ENCODE measurements around the gene CNTNAP5. TPM values are rescaled to one million over a fixed set of nuclear protein-coding genes. Genes with fewer than 3 reads are reported as not detected.

The CNTNAP5 gene
- total and polyA plus RNA-seq, 9 of the 15 experiments (the other 6 are each of a cell fraction or from before 2014, with no cell fraction given) = not detected

- no TSS peak for BruUV-seq (replicated peaks)
- POLR2A ChIA-PET = interaction anchor here (0.6 kb wide), 1 partner anchor 169 kb away, joined by 4 read pairs; no protein-coding TSS in a partner anchor
- Histone ChIP-seq H3K27me3 (ENCODE audit: control insufficient read depth in 2 of 2, insufficient read depth in 2 of 2, low read length in 2 of 2) (no peaks in the 10 kb centered on the region), H3K4me2 (ENCODE audit: insufficient read depth, low read length) (no peak overlapping the region), H3K4me3 (no peak overlapping the region), H4K20me1 (replicated peaks; ENCODE audit: control insufficient read depth, insufficient read depth, low read length) (no peaks in the 10 kb centered on the region), H3K9me3 (replicated peaks; ENCODE audit: control insufficient read depth, insufficient read depth, low read depth, low read length) (no peaks in the 10 kb centered on the region), H3K9me1 (ENCODE audit: control insufficient read depth, insufficient read depth, low read length) (no peaks in the 10 kb centered on the region), H3K27ac (ENCODE audit: extremely low read depth, low read depth, low read length) (no peak overlapping the region), H2AFZ (ENCODE audit: low read depth, low read length) (no peak overlapping the region), H3K79me2 (ENCODE audit: control insufficient read depth, insufficient read depth, low read length) (no peaks in the 10 kb centered on the region), H3K36me3 (ENCODE audit: control insufficient read depth, insufficient read depth, low read length) (no peaks in the 10 kb centered on the region), H3K9ac (ENCODE audit: insufficient read depth in 1 of 2, low read depth in 2 of 2, low read length in 2 of 2) (no peak overlapping the region), H3K4me1 (replicated peaks in 1 of 2; ENCODE audit: control insufficient read depth in 2 of 2, insufficient read depth in 2 of 2, low read length in 2 of 2) (no peaks in the 10 kb centered on the region)
- TF ChIP-seq ZNF318 (IDR thresholded peaks at IDR 0.05; ENCODE audit: borderline replicate concordance in 1 of 2, low read depth in 1 of 2) (no peak), HLTF (IDR thresholded peaks at IDR 0.05) (no peak), SUPT5H (IDR thresholded peaks at IDR 0.05) (no peak), NRF1 (conservative IDR thresholded peaks at IDR 0.05 in 1 of 2, IDR thresholded peaks at IDR 0.05 in 1 of 2) (no peak), HMG20B (CRISPR knock-in tag; IDR thresholded peaks at IDR 0.05) (no peak)
- TF ChIP-seq, protein P1, sequence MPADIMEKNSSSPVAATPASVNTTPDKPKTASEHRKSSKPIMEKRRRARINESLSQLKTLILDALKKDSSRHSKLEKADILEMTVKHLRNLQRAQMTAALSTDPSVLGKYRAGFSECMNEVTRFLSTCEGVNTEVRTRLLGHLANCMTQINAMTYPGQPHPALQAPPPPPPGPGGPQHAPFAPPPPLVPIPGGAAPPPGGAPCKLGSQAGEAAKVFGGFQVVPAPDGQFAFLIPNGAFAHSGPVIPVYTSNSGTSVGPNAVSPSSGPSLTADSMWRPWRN (IDR thresholded peaks at IDR 0.05; ENCODE audit: low read depth) = no peak
- no peak for DNase-seq (ENCODE audit: extremely low read depth in 1 of 4, low spot score in 3 of 4)
- ATAC-seq = no peak
- intact Hi-C loops (cut with micrococcal nuclease) (no loop called here), in situ Hi-C loops (cut with MboI) (no loop called here)
- no peak for FAIRE-seq
- WGBS (ENCODE audit: insufficient coverage, low coverage, missing lambda C conversion rate) = 0% methylated on average over 2 of the region's 2 CpGs
- CTCF ChIA-PET (ENCODE audit: low intra/inter-chr PET ratio) = no interaction called here
Measured at GRCh38 chr2:124633812-124634211, 608.7 kb downstream of the CNTNAP5 start.

Data from K562 (cell line).